ENCODE results near the gene PRDM16. TPM values are rescaled to one million over a fixed set of nuclear protein-coding genes. Genes with fewer than 3 reads are reported as not detected.

PRDM16 gene
- total and polyA plus RNA-seq, 2 of the 4 experiments (the other 2 are of a cell fraction), result 0.02 TPM; not detected in 1

DNA sequence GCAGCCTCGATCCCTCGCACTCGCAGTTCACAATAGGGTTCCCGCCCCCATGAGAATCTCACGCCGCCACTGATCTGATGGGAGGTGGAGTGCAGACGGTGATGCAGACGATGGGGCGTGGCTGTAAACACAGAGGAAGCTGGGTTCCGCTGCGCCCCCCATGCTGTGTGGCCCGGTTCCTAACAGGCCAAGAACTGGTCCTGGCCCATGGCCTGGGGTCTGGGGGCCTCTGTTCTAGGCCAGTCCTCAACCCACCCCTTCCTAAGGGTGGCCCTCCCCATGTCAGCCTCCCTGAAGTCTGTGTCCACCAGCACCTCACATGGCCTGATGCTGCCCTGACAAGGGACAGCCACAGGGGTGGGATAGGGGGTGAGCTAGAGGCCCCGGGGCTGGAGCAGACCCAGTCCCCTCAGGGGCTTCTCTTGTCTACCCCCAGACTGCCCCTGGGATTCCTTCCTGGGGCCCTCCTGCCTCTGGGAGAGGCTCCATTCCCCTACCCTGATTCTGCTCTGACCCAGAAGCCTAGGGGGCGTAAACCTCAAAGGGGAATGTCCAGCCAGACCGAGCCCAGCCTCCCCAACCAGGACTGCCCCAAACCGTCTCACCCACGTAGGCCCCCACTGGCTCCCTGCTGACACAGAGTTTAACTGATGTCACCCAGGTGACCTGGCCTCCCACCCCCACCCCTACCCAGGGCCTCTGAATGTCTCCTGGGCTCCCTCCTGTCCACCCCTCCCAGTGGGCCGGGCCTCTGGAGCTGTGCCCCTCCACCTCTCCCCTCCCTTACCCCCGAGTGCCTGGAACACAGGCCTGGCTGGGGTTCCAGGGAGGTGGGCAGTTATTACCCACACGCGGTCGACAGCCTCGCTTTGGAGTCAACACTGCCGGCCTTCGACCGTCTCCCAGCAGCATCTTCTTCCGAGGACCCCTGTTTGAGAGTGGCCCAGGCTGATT, 370.6 kb downstream of the PRDM16 start:
- Histone ChIP-seq H3K23ac (ENCODE audit: low read depth, low read length) (no peak overlapping the region), H4K20me1 (ENCODE audit: insufficient read depth, low read length) (no peaks in the 10 kb centered on the region), H3K9me3 (ENCODE audit: control insufficient read depth, insufficient read depth, low read length) (0 out of 2 replicates have a peak, but pooled peaks cover 2% of the 10 kb centered on the region), H3K36me3 (ENCODE audit: control insufficient read depth, insufficient read depth, low read length) (no peaks in the 10 kb centered on the region), H3K27ac (ENCODE audit: insufficient read depth, low read length) (no peak overlapping the region), H4K91ac (ENCODE audit: insufficient read depth, low read depth, low read length) (no peak overlapping the region), H3K4ac (ENCODE audit: low read depth, low read length) (no peak overlapping the region), H3K9ac (ENCODE audit: low read depth, low read length) (no peak overlapping the region), H3K9me1 (ENCODE audit: insufficient read depth, low read length) (no peaks in the 10 kb centered on the region), H4K5ac (ENCODE audit: low read depth, low read length) (no peak overlapping the region), H3K4me2 (ENCODE audit: low read depth, low read length) (no peak overlapping the region), H3K18ac (ENCODE audit: low read depth, low read length) (no peak overlapping the region), H4K8ac (ENCODE audit: low read depth in 2 of 2, low read length in 2 of 2) (no peak overlapping the region), H2AK5ac (ENCODE audit: low read depth, low read length) (no peak overlapping the region), H2AFZ (replicated peaks; ENCODE audit: low read length, poor library complexity) (no peak overlapping the region), H3K4me3 (ENCODE audit: insufficient read depth, low read depth, low read length) (no peak overlapping the region), H2BK15ac (ENCODE audit: low read depth, low read length) (no peak overlapping the region), H2BK120ac (ENCODE audit: low read depth, low read length) (no peak overlapping the region), H3K4me1 (ENCODE audit: control insufficient read depth, insufficient read depth, low read length) (no peaks in the 10 kb centered on the region), H2BK5ac (ENCODE audit: low read depth, low read length, poor library complexity, severe bottlenecking) (no peak overlapping the region), H2BK20ac (ENCODE audit: low read depth, low read length) (no peak overlapping the region), H3K14ac (replicated peaks; ENCODE audit: low read depth, low read length) (no peak overlapping the region), H3K79me1 (ENCODE audit: low read depth in 1 of 2, low read length in 2 of 2) (no peaks in the 10 kb centered on the region), H3K56ac (ENCODE audit: extremely low read depth, insufficient read depth, low read length) (no peak overlapping the region), H3K27me3 (ENCODE audit: control insufficient read depth, insufficient read depth, low read length) (peaks cover 33% of the 10 kb centered on the region), H2AK9ac (replicated peaks; ENCODE audit: low read depth, low read length, poor library complexity) (no peak overlapping the region)
- intact Hi-C loops (cut with micrococcal nuclease) (no loop called here), in situ Hi-C loops (cut with MboI; ENCODE audit: low sequenced_read_pairs) (no loop called here), dilution Hi-C loops (cut with HindIII; ENCODE audit: low sequenced_read_pairs, unreplicated experiment) (no loop called here)
- DNase-seq, result no peak
- ATAC-seq (ENCODE audit: low read depth), result no peak
- CTCF ChIA-PET, result no interaction called here
- POLR2A ChIA-PET (ENCODE audit: unreplicated experiment), result no interaction called here
- no TSS peak for BruUV-seq (replicated peaks)
- WGBS, 2 experiments (ENCODE audit: extremely low coverage in 2 of 2, insufficient read length in 1 of 2), result 71% methylated on average over 9 of the region's 27 CpGs; no CpG with 5 or more reads in 1 of the 2 experiments
- no peak for TF ChIP-seq MXI1 (IDR thresholded peaks at IDR 0.05; ENCODE audit: borderline replicate concordance, low read depth, low read length)
- TF ChIP-seq CEBPB (IDR thresholded peaks at IDR 0.05; ENCODE audit: low read depth, low read length), result no peak
- TF ChIP-seq RFX5 (IDR thresholded peaks at IDR 0.05; ENCODE audit: low read depth, low read length), result no peak
- no peak for TF ChIP-seq MAZ (IDR thresholded peaks at IDR 0.05; ENCODE audit: borderline replicate concordance, low read depth, low read length)
- TF ChIP-seq NFE2L2 (IDR thresholded peaks at IDR 0.05; ENCODE audit: low read depth, low read length), result no peak
- no peak for TF ChIP-seq POLR2A (IDR thresholded peaks at IDR 0.05; ENCODE audit: low read depth, low read length)
- no peak for TF ChIP-seq FOS (IDR thresholded peaks at IDR 0.05; ENCODE audit: low read depth, low read length)
- TF ChIP-seq MAFK (IDR thresholded peaks at IDR 0.05; ENCODE audit: low read depth, low read length), result no peak
- TF ChIP-seq, protein P1, sequence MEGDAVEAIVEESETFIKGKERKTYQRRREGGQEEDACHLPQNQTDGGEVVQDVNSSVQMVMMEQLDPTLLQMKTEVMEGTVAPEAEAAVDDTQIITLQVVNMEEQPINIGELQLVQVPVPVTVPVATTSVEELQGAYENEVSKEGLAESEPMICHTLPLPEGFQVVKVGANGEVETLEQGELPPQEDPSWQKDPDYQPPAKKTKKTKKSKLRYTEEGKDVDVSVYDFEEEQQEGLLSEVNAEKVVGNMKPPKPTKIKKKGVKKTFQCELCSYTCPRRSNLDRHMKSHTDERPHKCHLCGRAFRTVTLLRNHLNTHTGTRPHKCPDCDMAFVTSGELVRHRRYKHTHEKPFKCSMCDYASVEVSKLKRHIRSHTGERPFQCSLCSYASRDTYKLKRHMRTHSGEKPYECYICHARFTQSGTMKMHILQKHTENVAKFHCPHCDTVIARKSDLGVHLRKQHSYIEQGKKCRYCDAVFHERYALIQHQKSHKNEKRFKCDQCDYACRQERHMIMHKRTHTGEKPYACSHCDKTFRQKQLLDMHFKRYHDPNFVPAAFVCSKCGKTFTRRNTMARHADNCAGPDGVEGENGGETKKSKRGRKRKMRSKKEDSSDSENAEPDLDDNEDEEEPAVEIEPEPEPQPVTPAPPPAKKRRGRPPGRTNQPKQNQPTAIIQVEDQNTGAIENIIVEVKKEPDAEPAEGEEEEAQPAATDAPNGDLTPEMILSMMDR (conservative IDR thresholded peaks at IDR 0.05; ENCODE audit: low read depth, low read length), result no peak
- TF ChIP-seq BHLHE40 (IDR thresholded peaks at IDR 0.05; ENCODE audit: low read depth, low read length), result no peak
- no peak for TF ChIP-seq USF2 (IDR thresholded peaks at IDR 0.05; ENCODE audit: low read depth, low read length)
- no peak for TF ChIP-seq RCOR1 (IDR thresholded peaks at IDR 0.05; ENCODE audit: insufficient replicate concordance, low read length)
- no peak for TF ChIP-seq ELK1 (IDR thresholded peaks at IDR 0.05; ENCODE audit: borderline replicate concordance, low read depth, low read length)
- TF ChIP-seq CHD1 (IDR thresholded peaks at IDR 0.05; ENCODE audit: low read depth, low read length), result no peak
